ENCODE results near the gene CCDC69.
"Not testable (repeated sequence)": the region's sequence is repeated elsewhere in the genome, so short reads cannot be mapped to it uniquely, and the experiment has no call there.

Gene CCDC69

GRCh38 chr5:151223447-151224264 lies at the start of gene CCDC69:
Gene CCDC69 (minus strand): TSS chr5:151224092. CDS start chr5:151223970, 122 bp downstream.
- DNase-seq (ENCODE audit: low read depth in 2 of 2): no peak

GRCh38 chr5:151271336-151271735 lies 47.4 kb upstream of the CCDC69 start:
- DNase-seq (ENCODE audit: low read depth in 2 of 2): no peak

- DNase-seq (ENCODE audit: low read depth in 2 of 2): no peak
Observed at GRCh38 chr5:151270599-151270998, 46.7 kb upstream of the CCDC69 start.

GRCh38 chr5:151267491-151268260 lies 43.8 kb upstream of the CCDC69 start:
- DNase-seq (ENCODE audit: low read depth in 2 of 2): no peak

- DNase-seq (ENCODE audit: low read depth in 2 of 2): no peak
Observed at GRCh38 chr5:151264113-151264512, 40.2 kb upstream of the CCDC69 start.

- no peak for DNase-seq (ENCODE audit: low read depth in 2 of 2)
Observed at GRCh38 chr5:151262532-151262931, 38.6 kb upstream of the CCDC69 start.

- DNase-seq (ENCODE audit: low read depth in 2 of 2): no peak
Observed at GRCh38 chr5:151259931-151260330, 36.0 kb upstream of the CCDC69 start.

- DNase-seq (ENCODE audit: low read depth in 2 of 2): no peak
Observed at GRCh38 chr5:151258816-151259215, 34.9 kb upstream of the CCDC69 start.

GRCh38 chr5:151258201-151258611 lies 34.3 kb upstream of the CCDC69 start:
- DNase-seq (ENCODE audit: low read depth in 2 of 2): no peak

- no peak for DNase-seq (ENCODE audit: low read depth in 2 of 2)
Observed at GRCh38 chr5:151257731-151258181, 33.9 kb upstream of the CCDC69 start.

GRCh38 chr5:151255621-151256286 lies 31.9 kb upstream of the CCDC69 start:
- DNase-seq (ENCODE audit: low read depth in 2 of 2): no peak

- DNase-seq (ENCODE audit: low read depth in 2 of 2): not testable (repeated sequence)
Observed at GRCh38 chr5:151254990-151255389, 31.1 kb upstream of the CCDC69 start.

GRCh38 chr5:151254556-151254955 lies 30.7 kb upstream of the CCDC69 start:
- no peak for DNase-seq (ENCODE audit: low read depth in 2 of 2)

GRCh38 chr5:151253605-151253950 lies 29.7 kb upstream of the CCDC69 start:
- no peak for DNase-seq (ENCODE audit: low read depth in 2 of 2)

GRCh38 chr5:151252762-151253604 lies 29.1 kb upstream of the CCDC69 start, which contains the start of gene GM2A:
Gene GM2A (plus strand): TSS chr5:151253185. CDS start chr5:151253217, 32 bp downstream.
- DNase-seq (ENCODE audit: low read depth in 2 of 2): peak; percentile 95

GRCh38 chr5:151251621-151252020 lies 27.7 kb upstream of the CCDC69 start:
- no peak for DNase-seq (ENCODE audit: low read depth in 2 of 2)

- no peak for DNase-seq (ENCODE audit: low read depth in 2 of 2)
Observed at GRCh38 chr5:151251001-151251551, 27.2 kb upstream of the CCDC69 start.

GRCh38 chr5:151250346-151251000 lies 26.6 kb upstream of the CCDC69 start:
- DNase-seq (ENCODE audit: low read depth in 2 of 2): no peak

- DNase-seq (ENCODE audit: low read depth in 2 of 2): no peak
Observed at GRCh38 chr5:151249281-151249680, 25.4 kb upstream of the CCDC69 start.

GRCh38 chr5:151248651-151249050 lies 24.8 kb upstream of the CCDC69 start:
- no peak for DNase-seq (ENCODE audit: low read depth in 2 of 2)

Data from stimulated activated CD8-positive, alpha-beta memory T cell treated with anti-CD3 and anti-CD28 coated beads, Interleukin-2, amount 100 ng/mL, for 1 hour (primary cell).